Right cardiac atrium (tissue), 5 donors: ENCODE data around the gene NKAIN4. TPM values are rescaled to one million over a fixed set of nuclear protein-coding genes. Genes with fewer than 3 reads are reported as not detected.
A peak's percentile ranks its signal among the peaks of the same experiment; 100 is the strongest.

Experiments used
- ATAC-seq, 2 donors: fragments of 200-7000 bp; cut with Tn5 transposase; one replicate each; pipeline versions ENCODE4 v1.8.0 to v1.9.1; 2020; ENCODE audit warnings: moderate library complexity in 2 of 2, mild to moderate bottlenecking in 1 of 2
- DNase-seq, 3 donors: peaks; one replicate each; pipeline ENCODE4 v3.0.0-alpha.2; 2020
- H3K27ac ChIP-seq: one replicate; pipeline ENCODE4 v1.5.1; 2013; ENCODE audit warnings: mild to moderate bottlenecking, low read length, control low read depth, moderate library complexity
- H3K27me3 ChIP-seq: one replicate; pipeline ENCODE4 v1.6.1; 2013; ENCODE audit not compliant: control insufficient read depth, insufficient read depth
- H3K4me1 ChIP-seq: one replicate; pipeline ENCODE4 v1.6.1; 2013; ENCODE audit warnings: low read length; ENCODE audit not compliant: control insufficient read depth, insufficient read depth
- H3K4me3 ChIP-seq: one replicate; pipeline ENCODE4 v1.5.1; 2013; ENCODE audit warnings: low read length, control low read depth
- H3K9me3 ChIP-seq: one replicate; pipeline ENCODE4 v1.6.1; 2013; ENCODE audit warnings: low read length; ENCODE audit not compliant: control insufficient read depth
- WGBS: extraction: QIAGEN DNeasy Blood & Tissue Kit; methylation state at CpG from one replicate; pipeline ENCODE4 v1.1.7; 2013; 5-methylcytosine and 5-hydroxymethylcytosine counted together
- intact Hi-C, 4 donors: fragments of 100-400 bp; cut with DNase I; formaldehyde crosslinking; loops; one replicate each; pipeline versions ENCODE4 v1.11.0 to v1.14.0; 2022 to 2023
- polyA plus RNA-seq: library from polyadenylated mRNA; stranded (reverse); fragments of 200-250 nt; gene quantifications from one replicate; pipeline ENCODE4 v1.2.3, GENCODE V29; 2013
- total RNA-seq, 4 donors: library from RNA; stranded (reverse); fragmentation: NEBNext Ultra II Directional; extraction: Animal tissue kit (Norgen Biotek cat#: 25700); gene quantifications; one replicate each; pipeline ENCODE4 v1.2.1, GENCODE V29; 2021
- donor health status: healthy with polysubstance abuse.
- donor health status: DM: no; HTN: yes; CAD: no.
- donor health status: DM: no; HTN: no; CAD: no.
- donor health status: DM: no; HTN: yes; CAD: no; lungs with severe emphysema.
- donor health status: DM: yes; HTN: yes; CAD: no.

Gene NKAIN4
- total and polyA plus RNA-seq, 5 donors = not detected

DNA sequence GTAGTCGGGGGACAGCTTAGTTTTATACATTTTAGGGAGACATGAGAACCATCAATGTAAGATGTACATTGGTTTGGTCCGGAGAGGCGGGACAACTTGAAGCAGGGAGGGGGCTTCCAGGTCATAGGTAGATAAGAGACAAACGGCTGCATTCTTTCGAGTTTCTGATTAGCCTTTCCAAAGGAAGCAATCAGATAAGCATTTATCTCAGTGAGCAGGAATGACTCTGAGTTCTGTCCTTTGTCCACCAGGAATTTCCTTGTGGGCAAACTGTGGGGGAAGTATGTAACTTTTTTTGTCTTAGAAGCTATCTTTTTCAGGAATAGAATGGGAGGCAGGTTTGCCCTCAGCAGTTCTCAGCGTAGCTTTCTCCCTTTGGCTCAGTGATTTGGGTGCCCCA, 39.7 kb downstream of the NKAIN4 start:
- no peak overlapping the region for H3K4me3 ChIP-seq
- H3K4me1 ChIP-seq = peaks cover 6% of the 10 kb centered on the region
- no peak overlapping the region for H3K27ac ChIP-seq
- H3K9me3 ChIP-seq = no peaks in the 10 kb centered on the region
- WGBS = 65% methylated on average over 6 of the region's 6 CpGs
- DNase-seq = peak in 1 of 3 donors; percentile 5
- H3K27me3 ChIP-seq = no peaks in the 10 kb centered on the region
- no peak for ATAC-seq
- intact Hi-C loops = no loop called here

- Histone ChIP-seq H3K27ac (no peak overlapping the region), H3K9me3 (no peaks in the 10 kb centered on the region), H3K4me1 (peaks cover 6% of the 10 kb centered on the region), H3K27me3 (no peaks in the 10 kb centered on the region), H3K4me3 (no peak overlapping the region)
- intact Hi-C loops = no loop called here
- WGBS = 90% methylated on average over 5 of the region's 5 CpGs
- DNase-seq (peak in 1 of 3 donors; percentile 2), ATAC-seq (no peak)
Observed at GRCh38 chr20:63212792-63213191, 41.5 kb downstream of the NKAIN4 start.

- H3K27ac ChIP-seq = no peak overlapping the region
- H3K27me3 ChIP-seq = no peaks in the 10 kb centered on the region
- DNase-seq (peak in 1 of 3 donors; percentile 3), ATAC-seq (no peak)
- H3K4me3 ChIP-seq = no peak overlapping the region
- intact Hi-C loops = no loop called here
- no peaks in the 10 kb centered on the region for H3K9me3 ChIP-seq
- 67% methylated on average over 5 of the region's 5 CpGs for WGBS
- H3K4me1 ChIP-seq = peaks cover 6% of the 10 kb centered on the region
Observed at GRCh38 chr20:63212393-63212730, 41.9 kb downstream of the NKAIN4 start.

DNA sequence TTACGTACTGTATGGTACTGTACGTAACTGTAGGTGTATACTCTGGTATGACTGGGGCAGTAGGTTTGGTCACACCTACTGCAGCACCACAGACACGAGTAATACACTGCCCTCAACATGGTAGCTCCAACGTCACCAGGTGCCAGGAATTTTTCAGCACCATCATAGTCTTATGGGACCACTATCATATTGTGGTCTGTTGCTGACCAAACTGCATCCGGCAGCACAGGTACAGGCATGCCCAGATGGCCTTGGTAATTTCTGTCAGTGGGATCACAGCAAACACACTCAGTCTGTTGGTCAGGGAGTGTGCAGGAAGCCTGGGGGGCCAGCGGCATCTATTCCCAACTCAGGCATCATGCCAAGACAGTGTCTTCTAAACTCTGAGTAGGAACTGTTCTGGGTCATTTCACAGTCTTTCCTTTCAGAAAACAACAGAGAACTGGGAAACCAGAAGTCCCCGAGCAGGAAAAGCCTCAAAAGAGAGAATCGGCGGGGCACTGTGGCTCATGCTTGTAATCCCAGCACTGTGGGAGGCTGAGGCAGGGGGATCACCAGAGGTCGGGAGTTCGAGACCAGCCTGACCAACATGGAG, 44.2 kb downstream of the NKAIN4 start:
- ATAC-seq (no peak), DNase-seq (peak in 2 of 3 donors; percentile 4 to 5)
- 75% methylated on average over 11 of the region's 11 CpGs for WGBS
- H3K4me1 ChIP-seq = peaks cover 6% of the 10 kb centered on the region
- no peak overlapping the region for H3K4me3 ChIP-seq
- no peaks in the 10 kb centered on the region for H3K27me3 ChIP-seq
- H3K27ac ChIP-seq = no peak overlapping the region
- no peaks in the 10 kb centered on the region for H3K9me3 ChIP-seq
- intact Hi-C loops = no loop called here

DNA sequence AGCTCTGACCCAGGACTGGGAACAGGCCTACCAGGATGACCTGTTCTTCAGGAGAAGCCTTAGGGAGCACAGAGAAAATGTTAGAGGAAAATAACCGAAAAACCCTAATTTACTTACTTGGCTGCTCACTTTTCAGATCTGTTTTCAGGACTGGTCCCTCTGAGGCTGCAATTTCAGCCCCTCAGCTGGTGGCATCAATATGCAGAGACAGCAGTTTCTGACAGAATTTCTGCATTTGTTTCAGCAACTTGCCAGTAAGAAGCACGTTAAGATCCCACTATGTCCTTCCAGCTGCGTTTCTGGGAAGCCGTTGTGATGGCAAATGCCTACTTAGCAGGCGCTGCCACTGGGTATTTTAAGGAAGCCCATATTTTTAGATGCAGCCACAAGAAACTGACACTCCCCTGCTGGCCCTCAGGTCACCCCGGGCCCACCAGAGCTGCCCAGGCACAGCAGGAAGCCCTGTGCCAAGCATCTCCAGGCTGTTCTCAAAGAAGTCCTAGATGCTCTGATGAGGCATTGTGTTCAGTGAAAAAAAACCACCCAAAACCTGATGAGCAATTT, 45.8 kb downstream of the NKAIN4 start:
- H3K27ac ChIP-seq = no peak overlapping the region
- DNase-seq (peak in 1 of 3 donors; percentile 11), ATAC-seq (no peak)
- H3K9me3 ChIP-seq = no peaks in the 10 kb centered on the region
- intact Hi-C loops = no loop called here
- 81% methylated on average over 6 of the region's 6 CpGs for WGBS
- H3K4me3 ChIP-seq = no peak overlapping the region
- peaks cover 2% of the 10 kb centered on the region for H3K4me1 ChIP-seq
- no peaks in the 10 kb centered on the region for H3K27me3 ChIP-seq

- Histone ChIP-seq H3K4me1 (no peaks in the 10 kb centered on the region), H3K4me3 (no peak overlapping the region), H3K9me3 (no peaks in the 10 kb centered on the region), H3K27me3 (no peaks in the 10 kb centered on the region), H3K27ac (no peak overlapping the region)
- ATAC-seq (no peak), DNase-seq (peak; percentile 5 to 25 (median 9))
- 77% methylated on average over 11 of the region's 11 CpGs for WGBS
- intact Hi-C loops = no loop called here
Observed at GRCh38 chr20:63206878-63207277, 47.4 kb downstream of the NKAIN4 start.

- ATAC-seq = no peak
- Histone ChIP-seq H3K4me3 (no peak overlapping the region), H3K4me1 (no peaks in the 10 kb centered on the region), H3K27ac (no peak overlapping the region), H3K27me3 (no peaks in the 10 kb centered on the region), H3K9me3 (no peaks in the 10 kb centered on the region)
- DNase-seq = peak; percentile 4 to 31 (median 21)
- 74% methylated on average over 10 of the region's 10 CpGs for WGBS
- intact Hi-C loops = no loop called here
Observed at GRCh38 chr20:63205896-63206295, 48.4 kb downstream of the NKAIN4 start.

DNA sequence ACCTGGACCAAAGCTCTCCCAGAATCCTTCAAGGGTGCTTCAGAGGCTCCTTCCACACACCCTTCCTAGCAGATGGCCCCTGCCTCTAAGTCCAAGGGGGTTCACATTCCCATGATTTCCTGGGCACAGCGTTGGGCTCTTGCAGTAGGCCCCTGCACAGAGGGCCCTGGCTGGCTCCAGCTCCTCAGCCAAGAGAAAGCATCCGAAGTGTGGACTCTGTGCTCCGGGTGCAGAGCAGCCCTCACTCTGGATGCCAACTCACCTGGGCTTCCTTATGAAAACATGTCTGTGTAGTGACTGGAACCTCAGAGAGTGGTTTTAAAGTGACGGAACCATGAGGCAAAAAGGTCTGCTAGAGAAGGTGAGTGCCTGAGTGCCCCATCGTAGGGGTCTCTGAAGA, 49.9 kb downstream of the NKAIN4 start:
- H3K27me3 ChIP-seq = no peaks in the 10 kb centered on the region
- intact Hi-C loops = no loop called here
- WGBS = 90% methylated on average over 5 of the region's 5 CpGs

DNA sequence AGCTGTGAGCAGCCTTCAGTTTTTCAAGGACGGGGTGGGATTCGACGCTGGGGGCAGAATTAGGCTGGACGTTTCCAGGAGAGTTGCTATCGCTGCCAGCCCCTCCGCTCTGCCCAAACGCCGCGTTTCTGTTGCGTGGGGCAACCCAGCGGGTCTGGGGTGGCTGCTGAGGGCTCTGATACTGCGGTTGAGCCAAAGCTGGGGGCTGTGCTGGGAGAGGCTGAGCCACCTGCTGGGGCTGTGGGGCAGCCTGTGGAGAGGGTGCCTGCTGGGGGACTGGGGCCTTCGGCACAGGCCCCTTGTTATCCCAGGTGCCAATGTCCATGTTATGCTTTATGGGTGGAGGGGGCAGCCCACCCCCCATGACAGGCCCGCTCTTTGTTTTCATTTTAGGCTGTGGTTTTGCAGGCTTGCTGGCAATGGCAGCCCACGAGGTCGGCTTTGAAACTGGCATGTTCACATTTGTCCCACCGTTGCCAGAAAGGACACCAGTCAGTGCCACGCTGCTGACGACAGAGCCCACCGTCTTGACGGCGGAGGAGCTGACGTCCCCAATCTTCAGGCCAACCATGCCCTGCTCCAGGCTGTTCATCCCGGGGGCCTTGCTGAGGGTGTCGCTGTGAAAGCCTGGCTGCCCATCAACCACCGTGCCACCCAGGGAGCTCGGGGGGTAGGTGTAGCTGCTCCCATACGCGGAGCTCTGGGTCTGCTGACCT, 51.3 kb downstream of the NKAIN4 start:
- no peaks in the 10 kb centered on the region for H3K4me1 ChIP-seq
- no peak overlapping the region for H3K27ac ChIP-seq
- H3K4me3 ChIP-seq = no peak overlapping the region
- intact Hi-C loops = no loop called here
- peak; percentile 8 to 35 (median 32) for DNase-seq
- no peaks in the 10 kb centered on the region for H3K9me3 ChIP-seq
- ATAC-seq = peak in 1 of 2 donors; percentile 8
- H3K27me3 ChIP-seq = no peaks in the 10 kb centered on the region
- 92% methylated on average over 29 of the region's 29 CpGs for WGBS

More for the DNA sequence above, 49.9 kb downstream of the NKAIN4 start:
- Histone ChIP-seq H3K27ac (no peak overlapping the region), H3K4me3 (no peak overlapping the region), H3K4me1 (no peaks in the 10 kb centered on the region), H3K9me3 (no peaks in the 10 kb centered on the region)
- DNase-seq (peak in 2 of 3 donors; percentile 13 to 20), ATAC-seq (no peak)

DNA sequence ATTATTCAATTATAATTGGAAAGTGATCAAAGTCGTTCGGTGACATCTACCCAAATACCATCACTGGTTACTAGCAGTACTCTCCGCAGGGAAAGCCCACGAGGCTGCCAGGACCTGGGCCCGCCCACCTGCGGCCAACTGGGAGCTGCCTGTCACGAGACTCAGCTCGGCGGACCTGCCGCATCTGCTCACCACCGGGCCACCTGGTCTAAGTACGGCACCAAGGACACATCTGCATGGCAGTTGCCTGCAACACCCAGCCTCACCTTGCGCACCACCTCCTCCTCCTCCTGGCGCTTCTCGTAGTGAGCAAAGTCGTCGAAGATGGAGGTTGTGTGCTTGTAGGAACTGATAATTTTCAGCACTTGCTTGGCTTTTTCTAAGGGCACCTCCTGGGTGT, 52.2 kb downstream of the NKAIN4 start:
- no peaks in the 10 kb centered on the region for H3K27me3 ChIP-seq
- no peak overlapping the region for H3K4me3 ChIP-seq
- WGBS = 88% methylated on average over 17 of the region's 17 CpGs
- intact Hi-C loops = no loop called here
- peaks cover 4% of the 10 kb centered on the region for H3K4me1 ChIP-seq
- DNase-seq = peak; percentile 13 to 44 (median 37)
- no peaks in the 10 kb centered on the region for H3K9me3 ChIP-seq
- H3K27ac ChIP-seq = no peak overlapping the region
- ATAC-seq = no peak

DNA sequence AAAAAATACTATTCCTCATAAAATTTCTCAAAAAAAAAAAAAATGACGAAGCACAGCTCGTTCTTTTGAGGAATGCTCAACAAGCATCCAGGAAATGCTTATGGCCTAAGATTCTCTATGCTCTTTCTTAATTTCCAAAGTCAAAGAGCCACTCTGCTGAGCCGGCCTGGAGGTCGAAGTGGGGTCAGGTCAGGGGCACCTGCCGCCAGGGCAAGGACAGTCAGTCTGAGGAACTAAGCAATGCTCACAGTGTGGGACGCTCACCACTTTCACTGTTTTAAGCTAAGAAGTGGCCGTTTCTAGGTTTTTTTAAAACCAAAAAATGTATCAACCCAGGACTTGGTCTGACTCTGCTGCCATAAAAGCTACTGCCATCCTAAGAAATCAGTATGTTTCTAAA, 55.7 kb downstream of the NKAIN4 start:
- Histone ChIP-seq H3K27me3 (no peaks in the 10 kb centered on the region), H3K9me3 (no peaks in the 10 kb centered on the region), H3K27ac (no peak overlapping the region), H3K4me1 (peaks cover 4% of the 10 kb centered on the region), H3K4me3 (no peak overlapping the region)
- ATAC-seq (no peak), DNase-seq (peak in 1 of 3 donors; percentile 42)
- intact Hi-C loops = no loop called here
- 71% methylated on average over 7 of the region's 7 CpGs for WGBS
